ENCODE data around the gene PHACTR3.
"Not testable (repeated sequence)": the region's sequence is repeated elsewhere in the genome, so short reads cannot be mapped to it uniquely, and the experiment has no call there.

The PHACTR3 gene

GRCh38 chr20:59603781-59604541, at the start of gene PHACTR3:
PHACTR3 (plus strand) TSS chr20:59604540; CDS start chr20:59605015, 475 bp downstream.
- DNase-seq (ENCODE audit: low read depth), result no peak

- DNase-seq (ENCODE audit: low read depth), result not testable (repeated sequence)
These were observed 46.4 kb upstream of the PHACTR3 start for GRCh38 chr20:59557733-59558529.

- DNase-seq (ENCODE audit: low read depth), result no peak
These were observed 45.1 kb upstream of the PHACTR3 start for GRCh38 chr20:59559024-59559817.

GRCh38 chr20:59559863-59560262, 44.5 kb upstream of the PHACTR3 start:
- DNase-seq (ENCODE audit: low read depth), result no peak

- no peak for DNase-seq (ENCODE audit: low read depth)
These were observed 43.6 kb upstream of the PHACTR3 start for GRCh38 chr20:59560588-59561227.

- DNase-seq (ENCODE audit: low read depth), result no peak
These were observed 43.1 kb upstream of the PHACTR3 start for GRCh38 chr20:59561228-59561605.

- no peak for DNase-seq (ENCODE audit: low read depth)
These were observed 42.6 kb upstream of the PHACTR3 start for GRCh38 chr20:59561614-59562277.

GRCh38 chr20:59564171-59564570, 40.2 kb upstream of the PHACTR3 start:
- DNase-seq (ENCODE audit: low read depth), result no peak

GRCh38 chr20:59564943-59565342, 39.4 kb upstream of the PHACTR3 start:
- DNase-seq (ENCODE audit: low read depth), result no peak

GRCh38 chr20:59565768-59566461, 38.4 kb upstream of the PHACTR3 start:
- DNase-seq (ENCODE audit: low read depth), result no peak

- DNase-seq (ENCODE audit: low read depth), result no peak
These were observed 37.5 kb upstream of the PHACTR3 start for GRCh38 chr20:59566631-59567524.

- no peak for DNase-seq (ENCODE audit: low read depth)
These were observed 36.5 kb upstream of the PHACTR3 start for GRCh38 chr20:59567585-59568508.

GRCh38 chr20:59568509-59569024, 35.8 kb upstream of the PHACTR3 start:
- DNase-seq (ENCODE audit: low read depth), result no peak

GRCh38 chr20:59569305-59569704, 35.0 kb upstream of the PHACTR3 start:
- DNase-seq (ENCODE audit: low read depth), result no peak

- DNase-seq (ENCODE audit: low read depth), result no peak
These were observed 33.2 kb upstream of the PHACTR3 start for GRCh38 chr20:59571151-59571550.

- peak; percentile 27 for DNase-seq (ENCODE audit: low read depth)
These were observed 32.6 kb upstream of the PHACTR3 start for GRCh38 chr20:59571551-59572314.

GRCh38 chr20:59572515-59572914, 31.8 kb upstream of the PHACTR3 start:
- DNase-seq (ENCODE audit: low read depth), result no peak

- no peak for DNase-seq (ENCODE audit: low read depth)
These were observed 30.5 kb upstream of the PHACTR3 start for GRCh38 chr20:59573837-59574236.

Measured in activated T-helper 9 cell treated with anti-CD3 and anti-CD28 coated beads, Interleukin-2, amount 50 U/mL, for 16 hours (primary cell).